ENCODE data around the gene CD28. TPM values are rescaled to one million over a fixed set of nuclear protein-coding genes. Genes with fewer than 3 reads are reported as not detected.

The CD28 gene
- total and polyA plus RNA-seq, 9 of the 15 experiments (the other 6 are each of a cell fraction or from before 2014, with no cell fraction given): 0.01 to 0.11 TPM; not detected in 7

DNA sequence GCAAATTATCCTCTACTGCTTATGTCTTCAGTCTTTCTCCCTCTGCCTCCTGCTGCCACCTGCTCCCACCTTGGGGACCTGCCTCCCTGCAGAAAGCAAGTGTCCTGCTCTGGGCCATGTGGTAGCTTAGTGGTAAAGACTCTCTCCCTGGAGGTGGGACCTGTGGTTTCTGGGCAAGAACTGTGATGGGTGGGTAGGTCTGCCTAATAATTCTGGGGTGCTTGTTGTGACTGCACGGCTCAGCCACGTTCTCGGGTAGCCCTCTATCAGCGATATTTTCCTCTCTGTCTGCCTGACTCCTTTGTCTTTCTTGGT, 16.4 kb upstream of the CD28 start:
- ChIA-PET CTCF (ENCODE audit: low intra/inter-chr PET ratio) (no interaction called here), POLR2A (interaction anchor here (1.1 kb wide), 1 partner anchor 21 kb away, joined by 3 read pairs; no protein-coding TSS in a partner anchor)
- 10% methylated on average over 2 of the region's 4 CpGs for WGBS (ENCODE audit: insufficient coverage, low coverage, missing lambda C conversion rate)
- TF ChIP-seq HDAC6 (IDR thresholded peaks at IDR 0.05; ENCODE audit: low read depth, low read length) (no peak), ZFX (CRISPR knock-in tag; IDR thresholded peaks at IDR 0.05) (no peak), ILF3 (IDR thresholded peaks at IDR 0.05; ENCODE audit: borderline replicate concordance) (no peak), MECOM (CRISPR knock-in tag; IDR thresholded peaks at IDR 0.05) (no peak), RBM14 (IDR thresholded peaks at IDR 0.05; ENCODE audit: borderline replicate concordance, insufficient read depth, low read depth, low read length) (no peak), ZNF212 (CRISPR knock-in tag; IDR thresholded peaks at IDR 0.05) (no peak), MAFK (IDR thresholded peaks at IDR 0.05; ENCODE audit: low read length) (no peak), CEBPB (tag; IDR thresholded peaks at IDR 0.05) (no peak), PML (IDR thresholded peaks at IDR 0.05; ENCODE audit: low read length) (no peak), RBM22 (IDR thresholded peaks at IDR 0.05; ENCODE audit: low read depth, low read length, poor library complexity, severe bottlenecking) (no peak), ZNF146 (CRISPR knock-in tag; IDR thresholded peaks at IDR 0.05; ENCODE audit: unreplicated experiment) (no peak), ZNF384 (IDR thresholded peaks at IDR 0.05; ENCODE audit: low read depth, low read length) (no peak)
- TF ChIP-seq, protein P1, sequence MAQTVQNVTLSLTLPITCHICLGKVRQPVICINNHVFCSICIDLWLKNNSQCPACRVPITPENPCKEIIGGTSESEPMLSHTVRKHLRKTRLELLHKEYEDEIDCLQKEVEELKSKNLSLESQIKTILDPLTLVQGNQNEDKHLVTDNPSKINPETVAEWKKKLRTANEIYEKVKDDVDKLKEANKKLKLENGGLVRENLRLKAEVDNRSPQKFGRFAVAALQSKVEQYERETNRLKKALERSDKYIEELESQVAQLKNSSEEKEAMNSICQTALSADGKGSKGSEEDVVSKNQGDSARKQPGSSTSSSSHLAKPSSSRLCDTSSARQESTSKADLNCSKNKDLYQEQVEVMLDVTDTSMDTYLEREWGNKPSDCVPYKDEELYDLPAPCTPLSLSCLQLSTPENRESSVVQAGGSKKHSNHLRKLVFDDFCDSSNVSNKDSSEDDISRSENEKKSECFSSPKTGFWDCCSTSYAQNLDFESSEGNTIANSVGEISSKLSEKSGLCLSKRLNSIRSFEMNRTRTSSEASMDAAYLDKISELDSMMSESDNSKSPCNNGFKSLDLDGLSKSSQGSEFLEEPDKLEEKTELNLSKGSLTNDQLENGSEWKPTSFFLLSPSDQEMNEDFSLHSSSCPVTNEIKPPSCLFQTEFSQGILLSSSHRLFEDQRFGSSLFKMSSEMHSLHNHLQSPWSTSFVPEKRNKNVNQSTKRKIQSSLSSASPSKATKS (CRISPR knock-in tag; IDR thresholded peaks at IDR 0.05): no peak
- TF ChIP-seq, protein P2, sequence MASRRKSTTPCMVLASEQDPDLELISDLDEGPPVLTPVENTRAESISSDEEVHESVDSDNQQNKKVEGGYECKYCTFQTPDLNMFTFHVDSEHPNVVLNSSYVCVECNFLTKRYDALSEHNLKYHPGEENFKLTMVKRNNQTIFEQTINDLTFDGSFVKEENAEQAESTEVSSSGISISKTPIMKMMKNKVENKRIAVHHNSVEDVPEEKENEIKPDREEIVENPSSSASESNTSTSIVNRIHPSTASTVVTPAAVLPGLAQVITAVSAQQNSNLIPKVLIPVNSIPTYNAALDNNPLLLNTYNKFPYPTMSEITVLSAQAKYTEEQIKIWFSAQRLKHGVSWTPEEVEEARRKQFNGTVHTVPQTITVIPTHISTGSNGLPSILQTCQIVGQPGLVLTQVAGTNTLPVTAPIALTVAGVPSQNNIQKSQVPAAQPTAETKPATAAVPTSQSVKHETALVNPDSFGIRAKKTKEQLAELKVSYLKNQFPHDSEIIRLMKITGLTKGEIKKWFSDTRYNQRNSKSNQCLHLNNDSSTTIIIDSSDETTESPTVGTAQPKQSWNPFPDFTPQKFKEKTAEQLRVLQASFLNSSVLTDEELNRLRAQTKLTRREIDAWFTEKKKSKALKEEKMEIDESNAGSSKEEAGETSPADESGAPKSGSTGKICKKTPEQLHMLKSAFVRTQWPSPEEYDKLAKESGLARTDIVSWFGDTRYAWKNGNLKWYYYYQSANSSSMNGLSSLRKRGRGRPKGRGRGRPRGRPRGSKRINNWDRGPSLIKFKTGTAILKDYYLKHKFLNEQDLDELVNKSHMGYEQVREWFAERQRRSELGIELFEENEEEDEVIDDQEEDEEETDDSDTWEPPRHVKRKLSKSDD (conservative IDR thresholded peaks at IDR 0.05; ENCODE audit: low read length): no peak
- H3K4me1 ChIP-seq (replicated peaks in 1 of 2; ENCODE audit: control insufficient read depth in 2 of 2, insufficient read depth in 2 of 2, low read length in 2 of 2): no peaks in the 10 kb centered on the region
- no peaks in the 10 kb centered on the region for H3K9me3 ChIP-seq (replicated peaks; ENCODE audit: control insufficient read depth, insufficient read depth, low read depth, low read length)
- intact Hi-C loops (cut with micrococcal nuclease): no loop called here
- no peak for FAIRE-seq
- H3K27me3 ChIP-seq (ENCODE audit: control insufficient read depth in 2 of 2, insufficient read depth in 2 of 2, low read length in 2 of 2): no peaks in the 10 kb centered on the region
- BruUV-seq (replicated peaks): no TSS peak
- H3K9ac ChIP-seq (ENCODE audit: insufficient read depth in 1 of 2, low read depth in 2 of 2, low read length in 2 of 2): no peak overlapping the region
- no peaks in the 10 kb centered on the region for H4K20me1 ChIP-seq (replicated peaks; ENCODE audit: control insufficient read depth, insufficient read depth, low read length)
- no peaks in the 10 kb centered on the region for H3K36me3 ChIP-seq (ENCODE audit: control insufficient read depth, insufficient read depth, low read length)
- no peaks in the 10 kb centered on the region for H3K79me2 ChIP-seq (ENCODE audit: control insufficient read depth, insufficient read depth, low read length)
- H3K27ac ChIP-seq (ENCODE audit: extremely low read depth, low read depth, low read length): no peak overlapping the region
- no peak overlapping the region for H3K4me3 ChIP-seq
- no peaks in the 10 kb centered on the region for H3K9me1 ChIP-seq (ENCODE audit: control insufficient read depth, insufficient read depth, low read length)
- no peak for ATAC-seq
- no peak overlapping the region for H2AFZ ChIP-seq (ENCODE audit: low read depth, low read length)
- in situ Hi-C loops (cut with MboI): no loop called here
- H3K4me2 ChIP-seq (ENCODE audit: insufficient read depth, low read length): no peak overlapping the region
- no peak for DNase-seq (ENCODE audit: extremely low read depth in 1 of 4, low spot score in 3 of 4)

All from K562 (cell line).